Chondrocyte (in vitro differentiated cells): ENCODE measurements around the gene CST3. TPM values are rescaled to one million over a fixed set of nuclear protein-coding genes. Genes with fewer than 3 reads are reported as not detected.

ENCODE experiments used
- DNase-seq: peaks from one replicate; pipeline ENCODE4 v3.0.0; 2021; ENCODE audit warnings: mixed read lengths, low spot score
- H3K27ac Mint-ChIP-seq: one replicate; pipeline ENCODE4 v1.8.0; 2021; ENCODE audit warnings: mild to moderate bottlenecking, moderate library complexity, mixed read lengths; ENCODE audit not compliant: unreplicated experiment
- H3K27me3 Mint-ChIP-seq: 2 replicates; pipeline ENCODE4 v1.8.0; 2021; ENCODE audit warnings: low read depth, mixed read lengths
- H3K36me3 Mint-ChIP-seq: 2 replicates; pipeline ENCODE4 v1.8.0; 2021; ENCODE audit warnings: low read depth, mixed read lengths
- H3K4me1 Mint-ChIP-seq: 2 replicates; pipeline ENCODE4 v1.8.0; 2021; ENCODE audit warnings: low read depth, mild to moderate bottlenecking, mixed read lengths
- H3K4me3 Mint-ChIP-seq: one replicate; pipeline ENCODE4 v1.8.0; 2021; ENCODE audit warnings: mild to moderate bottlenecking, moderate library complexity, mixed read lengths; ENCODE audit not compliant: unreplicated experiment
- H3K9me3 Mint-ChIP-seq: 2 replicates; pipeline ENCODE4 v1.8.0; 2021; ENCODE audit warnings: low read depth, mixed read lengths
- CTCF ChIP-seq: fragments of 200-600 bp; sonication (generic); IDR thresholded peaks from 2 replicates; pipeline ENCODE4 v1.5.0; 2021; ENCODE audit warnings: antibody characterized with exemption, mild to moderate bottlenecking, moderate library complexity
- total RNA-seq: library from RNA; stranded (reverse); gene quantifications from 3 replicates; pipeline ENCODE4 v1.2.1, GENCODE V29; 2021

CST3 gene
- total RNA-seq, 1 donor from 2014 or later: 487 TPM

GRCh38 chr20:23587631-23588030 is 50.1 kb downstream of the CST3 start:
- DNase-seq: no peak

GRCh38 chr20:23586735-23587525 is 50.8 kb downstream of the CST3 start:
- TF ChIP-seq CTCF: no peak
- Mint-ChIP-seq H3K4me3 (no peak overlapping the region), H3K27me3 (peaks cover 12% of the 10 kb centered on the region), H3K27ac (no peak overlapping the region), H3K9me3 (no peaks in the 10 kb centered on the region), H3K4me1 (no peaks in the 10 kb centered on the region), H3K36me3 (no peaks in the 10 kb centered on the region)
- DNase-seq: no peak

More at GRCh38 chr20:23587631-23588030, 50.1 kb downstream of the CST3 start:
- no peak overlapping the region for H3K27ac Mint-ChIP-seq
- no peaks in the 10 kb centered on the region for H3K9me3 Mint-ChIP-seq
- TF ChIP-seq CTCF: no peak
- H3K36me3 Mint-ChIP-seq: no peaks in the 10 kb centered on the region
- H3K4me3 Mint-ChIP-seq: no peak overlapping the region
- H3K4me1 Mint-ChIP-seq: no peaks in the 10 kb centered on the region
- peaks cover 10% of the 10 kb centered on the region for H3K27me3 Mint-ChIP-seq

GRCh38 chr20:23585808-23586734 is 51.7 kb downstream of the CST3 start:
- Mint-ChIP-seq H3K4me3 (no peak overlapping the region), H3K27ac (no peak overlapping the region), H3K36me3 (no peaks in the 10 kb centered on the region), H3K4me1 (no peaks in the 10 kb centered on the region), H3K9me3 (no peaks in the 10 kb centered on the region), H3K27me3 (peaks cover 15% of the 10 kb centered on the region)
- no peak for DNase-seq
- TF ChIP-seq CTCF: no peak

- DNase-seq: no peak
- Mint-ChIP-seq H3K27me3 (peaks cover 15% of the 10 kb centered on the region), H3K27ac (no peak overlapping the region), H3K4me1 (no peaks in the 10 kb centered on the region), H3K4me3 (no peak overlapping the region), H3K9me3 (peaks cover 4% of the 10 kb centered on the region), H3K36me3 (no peaks in the 10 kb centered on the region)
- TF ChIP-seq CTCF: no peak
Measured at GRCh38 chr20:23585449-23585807, 52.3 kb downstream of the CST3 start.

- no peaks in the 10 kb centered on the region for H3K36me3 Mint-ChIP-seq
- peaks cover 5% of the 10 kb centered on the region for H3K9me3 Mint-ChIP-seq
- H3K27ac Mint-ChIP-seq: no peak overlapping the region
- no peak for TF ChIP-seq CTCF
- no peak overlapping the region for H3K4me3 Mint-ChIP-seq
- no peak for DNase-seq
- H3K4me1 Mint-ChIP-seq: no peaks in the 10 kb centered on the region
- H3K27me3 Mint-ChIP-seq: peaks cover 15% of the 10 kb centered on the region
Measured at GRCh38 chr20:23584434-23585199, 53.1 kb downstream of the CST3 start.
